ENCODE measurements around the gene ELFN1.

Gene ELFN1

GRCh38 chr7:1768832-1769231, 98.8 kb downstream of the ELFN1 start:
- TF ChIP-seq PKNOX1 (IDR thresholded peaks at IDR 0.05) (peak; percentile 89), ZNF384 (IDR thresholded peaks at IDR 0.05) (no peak)
- POLR2A ChIA-PET: no interaction called here
- CTCF ChIA-PET: no interaction called here
- DNase-seq (ENCODE audit: extremely low spot score): no peak

GRCh38 chr7:1769286-1770200, 99.5 kb downstream of the ELFN1 start:
- CTCF ChIA-PET: no interaction called here
- TF ChIP-seq FOXM1 (IDR thresholded peaks at IDR 0.05; ENCODE audit: borderline replicate concordance) (no peak), L3MBTL2 (conservative IDR thresholded peaks at IDR 0.05) (no peak), LEF1 (IDR thresholded peaks at IDR 0.05; ENCODE audit: borderline replicate concordance) (no peak), FOXK2 (IDR thresholded peaks at IDR 0.05) (no peak), SP1 (IDR thresholded peaks at IDR 0.05) (no peak), ZNF384 (IDR thresholded peaks at IDR 0.05) (no peak), ARNT (IDR thresholded peaks at IDR 0.05) (no peak), NFRKB (IDR thresholded peaks at IDR 0.05) (no peak), FOXA1 (IDR thresholded peaks at IDR 0.05) (no peak)
- POLR2A ChIA-PET: no interaction called here

GRCh38 chr7:1770331-1770730, 100.3 kb downstream of the ELFN1 start:
- ChIA-PET POLR2A (no interaction called here), CTCF (interaction anchor here (0.7 kb wide), 1 partner anchor 185 kb away, joined by 3 read pairs; no protein-coding TSS in a partner anchor)
- DNase-seq (ENCODE audit: extremely low spot score): no peak
- TF ChIP-seq FOXK2 (IDR thresholded peaks at IDR 0.05) (no peak), CTBP1 (IDR thresholded peaks at IDR 0.05; ENCODE audit: borderline replicate concordance) (no peak), ZNF384 (IDR thresholded peaks at IDR 0.05) (no peak), FOXM1 (IDR thresholded peaks at IDR 0.05; ENCODE audit: borderline replicate concordance) (no peak), HDGF (IDR thresholded peaks at IDR 0.05; ENCODE audit: borderline replicate concordance) (no peak), LEF1 (IDR thresholded peaks at IDR 0.05; ENCODE audit: borderline replicate concordance) (no peak), BHLHE40 (IDR thresholded peaks at IDR 0.05; ENCODE audit: borderline replicate concordance) (no peak), NFRKB (IDR thresholded peaks at IDR 0.05) (no peak), SP1 (IDR thresholded peaks at IDR 0.05) (no peak), ARNT (IDR thresholded peaks at IDR 0.05) (no peak)

More at GRCh38 chr7:1769286-1770200, 99.5 kb downstream of the ELFN1 start:
- DNase-seq (ENCODE audit: extremely low spot score): no peak

GRCh38 chr7:1775389-1775788, 105.3 kb downstream of the ELFN1 start:
- ChIA-PET POLR2A (no interaction called here), CTCF (no interaction called here)
- DNase-seq (ENCODE audit: extremely low spot score): no peak
- no peak for TF ChIP-seq SUZ12 (IDR thresholded peaks at IDR 0.05)
- TF ChIP-seq FOXM1 (IDR thresholded peaks at IDR 0.05; ENCODE audit: borderline replicate concordance): no peak
- no peak for TF ChIP-seq ARNT (IDR thresholded peaks at IDR 0.05)
- TF ChIP-seq HDGF (IDR thresholded peaks at IDR 0.05; ENCODE audit: borderline replicate concordance): no peak
- TF ChIP-seq ELF4 (IDR thresholded peaks at IDR 0.05): no peak
- TF ChIP-seq ZNF384 (IDR thresholded peaks at IDR 0.05): no peak
- no peak for TF ChIP-seq L3MBTL2 (conservative IDR thresholded peaks at IDR 0.05)
- TF ChIP-seq LEF1 (IDR thresholded peaks at IDR 0.05; ENCODE audit: borderline replicate concordance): no peak
- TF ChIP-seq TARDBP (IDR thresholded peaks at IDR 0.05): no peak
- no peak for TF ChIP-seq PKNOX1 (IDR thresholded peaks at IDR 0.05)
- no peak for TF ChIP-seq NFRKB (IDR thresholded peaks at IDR 0.05)
- TF ChIP-seq BHLHE40 (IDR thresholded peaks at IDR 0.05; ENCODE audit: borderline replicate concordance): no peak
- no peak for TF ChIP-seq FOXA1 (IDR thresholded peaks at IDR 0.05)
- no peak for TF ChIP-seq FOXK2 (IDR thresholded peaks at IDR 0.05)
- TF ChIP-seq SP1 (IDR thresholded peaks at IDR 0.05): no peak
- TF ChIP-seq CTBP1 (IDR thresholded peaks at IDR 0.05; ENCODE audit: borderline replicate concordance): no peak

GRCh38 chr7:1777122-1777521, 107.0 kb downstream of the ELFN1 start:
- ChIA-PET POLR2A (no interaction called here), CTCF (no interaction called here)
- DNase-seq (ENCODE audit: extremely low spot score): no peak
- TF ChIP-seq PKNOX1 (IDR thresholded peaks at IDR 0.05): no peak
- no peak for TF ChIP-seq LEF1 (IDR thresholded peaks at IDR 0.05; ENCODE audit: borderline replicate concordance)
- TF ChIP-seq BHLHE40 (IDR thresholded peaks at IDR 0.05; ENCODE audit: borderline replicate concordance): no peak
- no peak for TF ChIP-seq ARNT (IDR thresholded peaks at IDR 0.05)
- TF ChIP-seq ZNF384 (IDR thresholded peaks at IDR 0.05): no peak
- no peak for TF ChIP-seq FOXM1 (IDR thresholded peaks at IDR 0.05; ENCODE audit: borderline replicate concordance)
- no peak for TF ChIP-seq FOXA1 (IDR thresholded peaks at IDR 0.05)
- TF ChIP-seq CTBP1 (IDR thresholded peaks at IDR 0.05; ENCODE audit: borderline replicate concordance): no peak

- POLR2A ChIA-PET: no interaction called here
These were observed 109.4 kb downstream of the ELFN1 start for GRCh38 chr7:1779445-1779844.

More at GRCh38 chr7:1779445-1779844, 109.4 kb downstream of the ELFN1 start:
- DNase-seq (ENCODE audit: extremely low spot score): no peak
- no peak for TF ChIP-seq LEF1 (IDR thresholded peaks at IDR 0.05; ENCODE audit: borderline replicate concordance)
- no peak for TF ChIP-seq TARDBP (IDR thresholded peaks at IDR 0.05)
- TF ChIP-seq HDGF (IDR thresholded peaks at IDR 0.05; ENCODE audit: borderline replicate concordance): no peak
- TF ChIP-seq NFRKB (IDR thresholded peaks at IDR 0.05): no peak
- TF ChIP-seq FOXK2 (IDR thresholded peaks at IDR 0.05): no peak
- TF ChIP-seq ELF4 (IDR thresholded peaks at IDR 0.05): no peak
- TF ChIP-seq SUZ12 (IDR thresholded peaks at IDR 0.05): no peak
- no peak for TF ChIP-seq CTBP1 (IDR thresholded peaks at IDR 0.05; ENCODE audit: borderline replicate concordance)
- no peak for TF ChIP-seq BHLHE40 (IDR thresholded peaks at IDR 0.05; ENCODE audit: borderline replicate concordance)
- TF ChIP-seq FOXM1 (IDR thresholded peaks at IDR 0.05; ENCODE audit: borderline replicate concordance): no peak
- no peak for TF ChIP-seq L3MBTL2 (conservative IDR thresholded peaks at IDR 0.05)
- no peak for TF ChIP-seq FOXA1 (IDR thresholded peaks at IDR 0.05)
- CTCF ChIA-PET: no interaction called here
